ENCODE data around the gene BPIFA3.

BPIFA3 gene

GRCh38 chr20:33273117-33273851 lies 56.1 kb downstream of the BPIFA3 start:
- H3K9ac ChIP-seq (ENCODE audit: low read depth, low read length, poor library complexity, severe bottlenecking): no peak overlapping the region
- H2AFZ ChIP-seq (ENCODE audit: low read length): no peak overlapping the region
- no peaks in the 10 kb centered on the region for H3F3A ChIP-seq (ENCODE audit: low read depth)
- TF ChIP-seq CTCF (conservative IDR thresholded peaks at IDR 0.05; ENCODE audit: low read length) (no peak), EZH2phosphoT487 (IDR thresholded peaks at IDR 0.05; ENCODE audit: borderline replicate concordance) (no peak)
- no peak overlapping the region for H3K4me3 ChIP-seq (ENCODE audit: low read length, poor library complexity, severe bottlenecking)
- no peaks in the 10 kb centered on the region for H3K36me3 ChIP-seq (ENCODE audit: insufficient read depth, low read length)
- H3K9me3 ChIP-seq (ENCODE audit: insufficient read depth, low read depth, low read length): no peaks in the 10 kb centered on the region
- no peak overlapping the region for H3K4me2 ChIP-seq (ENCODE audit: low read depth, low read length, poor library complexity, severe bottlenecking)
- H3K4me1 ChIP-seq (ENCODE audit: insufficient read depth, low read length, poor library complexity, severe bottlenecking): no peaks in the 10 kb centered on the region
- H3K79me2 ChIP-seq (ENCODE audit: insufficient read depth, low read length): no peaks in the 10 kb centered on the region
- H4K20me1 ChIP-seq (ENCODE audit: insufficient read depth, low read length, poor library complexity, severe bottlenecking): no peaks in the 10 kb centered on the region
- no peaks in the 10 kb centered on the region for H3K9me2 ChIP-seq (replicated peaks; ENCODE audit: low read depth, low read length)
- H3K27me3 ChIP-seq (ENCODE audit: insufficient read depth, low read length, poor library complexity, severe bottlenecking): no peaks in the 10 kb centered on the region

- Histone ChIP-seq H3K4me2 (ENCODE audit: low read depth, low read length, poor library complexity, severe bottlenecking) (no peak overlapping the region), H4K20me1 (ENCODE audit: insufficient read depth, low read length, poor library complexity, severe bottlenecking) (no peaks in the 10 kb centered on the region), H3K36me3 (ENCODE audit: insufficient read depth, low read length) (no peaks in the 10 kb centered on the region), H3F3A (ENCODE audit: low read depth) (no peaks in the 10 kb centered on the region), H3K9me2 (replicated peaks; ENCODE audit: low read depth, low read length) (no peaks in the 10 kb centered on the region), H2AFZ (ENCODE audit: low read length) (no peak overlapping the region), H3K27me3 (ENCODE audit: insufficient read depth, low read length, poor library complexity, severe bottlenecking) (no peaks in the 10 kb centered on the region), H3K4me3 (ENCODE audit: low read length, poor library complexity, severe bottlenecking) (no peak overlapping the region), H3K4me1 (ENCODE audit: insufficient read depth, low read length, poor library complexity, severe bottlenecking) (no peaks in the 10 kb centered on the region), H3K79me2 (ENCODE audit: insufficient read depth, low read length) (no peaks in the 10 kb centered on the region), H3K9ac (ENCODE audit: low read depth, low read length, poor library complexity, severe bottlenecking) (no peak overlapping the region), H3K9me3 (ENCODE audit: insufficient read depth, low read depth, low read length) (no peaks in the 10 kb centered on the region)
- TF ChIP-seq EZH2phosphoT487 (IDR thresholded peaks at IDR 0.05; ENCODE audit: borderline replicate concordance) (no peak), CTCF (conservative IDR thresholded peaks at IDR 0.05; ENCODE audit: low read length) (no peak)
Measured at GRCh38 chr20:33275215-33275614, 58.1 kb downstream of the BPIFA3 start.

- Histone ChIP-seq H4K20me1 (ENCODE audit: insufficient read depth, low read length, poor library complexity, severe bottlenecking) (no peaks in the 10 kb centered on the region), H3K4me3 (ENCODE audit: low read length, poor library complexity, severe bottlenecking) (no peak overlapping the region), H2AFZ (ENCODE audit: low read length) (no peak overlapping the region), H3F3A (ENCODE audit: low read depth) (no peaks in the 10 kb centered on the region), H3K9me2 (replicated peaks; ENCODE audit: low read depth, low read length) (no peaks in the 10 kb centered on the region), H3K9me3 (ENCODE audit: insufficient read depth, low read depth, low read length) (no peaks in the 10 kb centered on the region), H3K27me3 (ENCODE audit: insufficient read depth, low read length, poor library complexity, severe bottlenecking) (no peaks in the 10 kb centered on the region), H3K9ac (ENCODE audit: low read depth, low read length, poor library complexity, severe bottlenecking) (no peak overlapping the region), H3K4me1 (ENCODE audit: insufficient read depth, low read length, poor library complexity, severe bottlenecking) (no peaks in the 10 kb centered on the region), H3K79me2 (ENCODE audit: insufficient read depth, low read length) (no peaks in the 10 kb centered on the region), H3K4me2 (ENCODE audit: low read depth, low read length, poor library complexity, severe bottlenecking) (no peak overlapping the region), H3K36me3 (ENCODE audit: insufficient read depth, low read length) (no peaks in the 10 kb centered on the region)
- no peak for TF ChIP-seq CTCF (conservative IDR thresholded peaks at IDR 0.05; ENCODE audit: low read length)
- TF ChIP-seq EZH2phosphoT487 (IDR thresholded peaks at IDR 0.05; ENCODE audit: borderline replicate concordance): no peak
Measured at GRCh38 chr20:33275871-33276270, 58.7 kb downstream of the BPIFA3 start.

Measured in Loucy (cell line).